Measurements from ENCODE around the gene NHEJ1. TPM values are rescaled to one million over a fixed set of nuclear protein-coding genes. Genes with fewer than 3 reads are reported as not detected.

Gene NHEJ1
- total and polyA plus RNA-seq, 2 of the 13 experiments (the other 11 are each of a cell fraction or from before 2014, with no cell fraction given), result 30.0 to 30.7 TPM

DNA sequence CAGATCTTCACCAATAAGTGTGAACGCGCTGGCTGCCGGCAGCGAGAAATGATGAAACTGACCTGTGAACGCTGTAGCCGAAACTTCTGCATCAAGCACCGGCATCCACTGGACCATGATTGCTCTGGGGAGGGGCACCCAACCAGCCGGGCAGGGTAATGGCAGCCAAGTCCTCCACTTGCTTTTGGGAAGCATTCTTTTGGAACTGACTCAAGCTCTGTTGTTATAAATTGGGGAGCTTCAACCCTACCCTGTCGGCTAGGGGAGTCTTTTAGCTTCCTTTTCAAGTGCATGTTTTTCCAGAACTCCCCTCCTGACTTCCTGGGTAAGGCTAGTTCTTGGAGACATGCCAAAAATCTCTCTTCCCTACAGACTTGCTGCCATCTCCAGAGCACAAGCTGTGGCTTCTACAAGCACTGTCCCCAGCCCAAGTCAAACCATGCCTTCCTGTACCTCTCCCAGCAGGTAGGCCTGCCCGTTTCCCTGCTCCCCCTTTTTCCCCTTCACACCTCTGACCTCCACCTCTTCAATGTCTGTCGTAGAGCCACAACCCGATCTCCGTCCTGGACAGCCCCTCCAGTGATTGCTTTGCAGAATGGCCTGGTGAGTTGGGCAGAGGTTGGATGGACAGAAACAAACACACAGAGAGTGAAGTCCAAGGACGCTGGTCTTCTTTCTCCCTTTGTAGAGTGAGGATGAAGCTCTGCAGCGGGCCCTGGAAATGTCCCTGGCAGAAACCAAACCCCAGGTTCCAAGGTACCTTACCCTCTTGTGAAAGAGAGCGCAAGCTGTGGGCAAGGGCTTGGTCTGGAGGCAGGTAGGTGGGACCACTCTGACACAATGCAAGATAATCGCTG lies 47.5 kb upstream of the NHEJ1 start (continued):
- TF ChIP-seq GMEB2 (CRISPR knock-in tag; IDR thresholded peaks at IDR 0.05; ENCODE audit: low read depth) (no peak), MTERF4 (CRISPR knock-in tag; IDR thresholded peaks at IDR 0.05) (peak; percentile 42; the same call in 1 of the 2 replicates), REL (CRISPR knock-in tag; conservative IDR thresholded peaks at IDR 0.05) (no peak; the same call in 1 of the 2 replicates), ZBTB10 (CRISPR knock-in tag; IDR thresholded peaks at IDR 0.05; ENCODE audit: borderline replicate concordance) (0 out of 2 replicates have a peak, but pooled peaks have one; percentile 57), KLF6 (CRISPR knock-in tag; IDR thresholded peaks at IDR 0.05) (peak; percentile 86), NCOA1 (CRISPR knock-in tag; IDR thresholded peaks at IDR 0.05) (no peak), MAFK (conservative IDR thresholded peaks at IDR 0.05 in 1 of 2, IDR thresholded peaks at IDR 0.05 in 1 of 2; ENCODE audit: low read length in 2 of 2) (no peak), ZNF570 (CRISPR knock-in tag; IDR thresholded peaks at IDR 0.05; ENCODE audit: borderline replicate concordance) (no peak), MTF1 (CRISPR knock-in tag; IDR thresholded peaks at IDR 0.05) (no peak), PAF1 (CRISPR knock-in tag; IDR thresholded peaks at IDR 0.05) (peak; percentile 81; the same call in 1 of the 2 replicates), ZNF589 (CRISPR knock-in tag; conservative IDR thresholded peaks at IDR 0.05) (no peak), AGO2 (optimal IDR thresholded peaks at IDR 0.05; ENCODE audit: low read depth, low read length) (no peak), NCOA2 (CRISPR knock-in tag; IDR thresholded peaks at IDR 0.05) (peak; percentile 75), HMGA1 (CRISPR knock-in tag; conservative IDR thresholded peaks at IDR 0.05) (no peak), ZNF703 (CRISPR knock-in tag; IDR thresholded peaks at IDR 0.05; ENCODE audit: borderline replicate concordance) (no peak), PPARG (CRISPR knock-in tag; conservative IDR thresholded peaks at IDR 0.05) (peak; percentile 88)
- TF ChIP-seq, protein P1, sequence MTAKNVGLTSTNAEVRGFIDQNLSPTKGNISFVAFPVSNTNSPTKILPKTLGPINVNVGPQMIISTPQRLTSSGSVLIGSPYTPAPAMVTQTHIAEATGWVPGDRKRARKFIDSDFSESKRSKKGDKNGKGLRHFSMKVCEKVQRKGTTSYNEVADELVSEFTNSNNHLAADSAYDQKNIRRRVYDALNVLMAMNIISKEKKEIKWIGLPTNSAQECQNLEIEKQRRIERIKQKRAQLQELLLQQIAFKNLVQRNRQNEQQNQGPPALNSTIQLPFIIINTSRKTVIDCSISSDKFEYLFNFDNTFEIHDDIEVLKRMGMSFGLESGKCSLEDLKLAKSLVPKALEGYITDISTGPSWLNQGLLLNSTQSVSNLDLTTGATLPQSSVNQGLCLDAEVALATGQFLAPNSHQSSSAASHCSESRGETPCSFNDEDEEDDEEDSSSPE (CRISPR knock-in tag; IDR thresholded peaks at IDR 0.05), result peak; percentile 33; the same call in 1 of the 2 replicates
- TF ChIP-seq, protein P2, sequence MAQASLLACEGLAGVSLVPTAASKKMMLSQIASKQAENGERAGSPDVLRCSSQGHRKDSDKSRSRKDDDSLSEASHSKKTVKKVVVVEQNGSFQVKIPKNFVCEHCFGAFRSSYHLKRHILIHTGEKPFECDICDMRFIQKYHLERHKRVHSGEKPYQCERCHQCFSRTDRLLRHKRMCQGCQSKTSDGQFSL (CRISPR knock-in tag; IDR thresholded peaks at IDR 0.05), result 0 out of 2 replicates have a peak, but pooled peaks have one; percentile 45
- TF ChIP-seq, protein P3, sequence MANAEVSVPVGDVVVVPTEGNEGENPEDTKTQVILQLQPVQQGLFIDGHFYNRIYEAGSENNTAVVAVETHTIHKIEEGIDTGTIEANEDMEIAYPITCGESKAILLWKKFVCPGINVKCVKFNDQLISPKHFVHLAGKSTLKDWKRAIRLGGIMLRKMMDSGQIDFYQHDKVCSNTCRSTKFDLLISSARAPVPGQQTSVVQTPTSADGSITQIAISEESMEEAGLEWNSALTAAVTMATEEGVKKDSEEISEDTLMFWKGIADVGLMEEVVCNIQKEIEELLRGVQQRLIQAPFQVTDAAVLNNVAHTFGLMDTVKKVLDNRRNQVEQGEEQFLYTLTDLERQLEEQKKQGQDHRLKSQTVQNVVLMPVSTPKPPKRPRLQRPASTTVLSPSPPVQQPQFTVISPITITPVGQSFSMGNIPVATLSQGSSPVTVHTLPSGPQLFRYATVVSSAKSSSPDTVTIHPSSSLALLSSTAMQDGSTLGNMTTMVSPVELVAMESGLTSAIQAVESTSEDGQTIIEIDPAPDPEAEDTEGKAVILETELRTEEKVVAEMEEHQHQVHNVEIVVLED (CRISPR knock-in tag; IDR thresholded peaks at IDR 0.05; ENCODE audit: borderline replicate concordance), result peak; percentile 59

Data from HepG2 (cell line).